ENCODE measurements around the gene ZNF846. TPM values are rescaled to one million over a fixed set of nuclear protein-coding genes. Genes with fewer than 3 reads are reported as not detected.

The ZNF846 gene
- 1 to 10 TPM; 2.8 to 4.6 (median 4.0) TPM for total RNA-seq
- long read RNA-seq, partial matches to known transcripts = 0 of 1 reads
- long read RNA-seq, other reads (novel, unspliced or antisense) = 1 of 1 reads

GRCh38 chr19:9768175-9769112 is at the start of gene ZNF846:
Gene ZNF846, minus strand, starts transcription at chr19:9768738. Its CDS starts 3,788 bp downstream, at chr19:9764950.
- under 1% methylated on average over 38 of the region's 65 CpGs for WGBS (ENCODE audit: insufficient coverage, low coverage, low lambda C conversion rate, missing lambda C conversion rate)
- no peak for TF ChIP-seq CTCF (IDR thresholded peaks at IDR 0.05)
- TF ChIP-seq POLR2A (IDR thresholded peaks at IDR 0.05) = peak; percentile 49
- intact Hi-C loops (cut with DNase I) = no loop called here
- peaks cover 0 to 13% (median 4%) of the 10 kb centered on the region in 4 donors for H3K4me1 ChIP-seq
- no peaks in the 10 kb centered on the region for H3K36me3 ChIP-seq
- H3K9me3 ChIP-seq = no peaks in the 10 kb centered on the region
- peak within 1 kb of the TSS; percentile 67 to 90 (median 77) for H3K4me3 ChIP-seq
- H3K27me3 ChIP-seq = no peaks in the 10 kb centered on the region
- peak within 1 kb of the TSS; percentile 82 to 87 (median 85) for H3K27ac ChIP-seq
- peak; percentile 99 to 100 (median 99) for ATAC-seq
- DNase-seq = peak; percentile 94 to 96 (median 96)

- DNase-seq (no peak), ATAC-seq (no peak)
- Histone ChIP-seq H3K4me1 (peaks cover 0 to 19% (median 3%) of the 10 kb centered on the region in 4 donors), H3K9me3 (no peaks in the 10 kb centered on the region), H3K27me3 (no peaks in the 10 kb centered on the region), H3K36me3 (peaks cover 0 to 8% (median 0%) of the 10 kb centered on the region in 4 donors), H3K4me3 (peak overlapping the region; percentile 95 to 100 (median 98)), H3K27ac (peak overlapping the region; percentile 54 to 82 (median 81))
- 22% methylated on average over 7 of the region's 39 CpGs for WGBS (ENCODE audit: insufficient coverage, low coverage, low lambda C conversion rate, missing lambda C conversion rate)
- TF ChIP-seq POLR2A (IDR thresholded peaks at IDR 0.05) = no peak
- TF ChIP-seq CTCF (IDR thresholded peaks at IDR 0.05) = no peak
- intact Hi-C loops (cut with DNase I) = no loop called here
Measured at GRCh38 chr19:9818175-9818733, 49.7 kb upstream of the ZNF846 start.

DNA sequence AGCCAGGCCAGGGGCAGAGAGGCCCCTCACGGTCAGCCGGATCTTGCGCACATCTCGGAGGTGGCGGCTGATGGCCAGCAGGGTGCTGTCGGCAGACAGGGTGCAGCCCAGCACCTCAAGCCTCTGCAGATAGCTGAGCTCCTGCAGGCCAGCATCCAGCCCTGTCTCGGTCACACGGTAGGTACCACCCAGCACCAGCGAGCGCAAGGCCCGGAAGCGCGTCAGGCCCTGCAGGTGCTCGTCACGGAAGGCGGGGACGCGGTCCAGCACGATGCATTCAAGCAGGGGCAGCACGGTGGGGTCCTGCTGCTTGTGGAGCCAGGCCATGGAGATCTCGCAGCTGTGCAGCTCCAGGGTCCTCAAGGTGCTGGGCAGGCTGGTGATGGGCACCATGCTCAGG is 42.6 kb upstream of the ZNF846 start:
- intact Hi-C loops (cut with DNase I) = no loop called here
- H3K27me3 ChIP-seq = no peaks in the 10 kb centered on the region
- no peak overlapping the region for H3K4me3 ChIP-seq
- TF ChIP-seq POLR2A (IDR thresholded peaks at IDR 0.05) (no peak), CTCF (IDR thresholded peaks at IDR 0.05) (no peak)
- H3K36me3 ChIP-seq = peaks cover 0 to 46% (median 12%) of the 10 kb centered on the region in 4 donors
- ATAC-seq = peak in 1 of 4 donors; percentile 32
- DNase-seq = no peak
- H3K9me3 ChIP-seq = no peaks in the 10 kb centered on the region
- WGBS (ENCODE audit: insufficient coverage, low coverage, low lambda C conversion rate, missing lambda C conversion rate) = no CpG with 5 or more reads among the region's 21 CpGs
- H3K27ac ChIP-seq = no peak overlapping the region
- peaks cover 0 to 4% (median 0%) of the 10 kb centered on the region in 4 donors for H3K4me1 ChIP-seq

DNA sequence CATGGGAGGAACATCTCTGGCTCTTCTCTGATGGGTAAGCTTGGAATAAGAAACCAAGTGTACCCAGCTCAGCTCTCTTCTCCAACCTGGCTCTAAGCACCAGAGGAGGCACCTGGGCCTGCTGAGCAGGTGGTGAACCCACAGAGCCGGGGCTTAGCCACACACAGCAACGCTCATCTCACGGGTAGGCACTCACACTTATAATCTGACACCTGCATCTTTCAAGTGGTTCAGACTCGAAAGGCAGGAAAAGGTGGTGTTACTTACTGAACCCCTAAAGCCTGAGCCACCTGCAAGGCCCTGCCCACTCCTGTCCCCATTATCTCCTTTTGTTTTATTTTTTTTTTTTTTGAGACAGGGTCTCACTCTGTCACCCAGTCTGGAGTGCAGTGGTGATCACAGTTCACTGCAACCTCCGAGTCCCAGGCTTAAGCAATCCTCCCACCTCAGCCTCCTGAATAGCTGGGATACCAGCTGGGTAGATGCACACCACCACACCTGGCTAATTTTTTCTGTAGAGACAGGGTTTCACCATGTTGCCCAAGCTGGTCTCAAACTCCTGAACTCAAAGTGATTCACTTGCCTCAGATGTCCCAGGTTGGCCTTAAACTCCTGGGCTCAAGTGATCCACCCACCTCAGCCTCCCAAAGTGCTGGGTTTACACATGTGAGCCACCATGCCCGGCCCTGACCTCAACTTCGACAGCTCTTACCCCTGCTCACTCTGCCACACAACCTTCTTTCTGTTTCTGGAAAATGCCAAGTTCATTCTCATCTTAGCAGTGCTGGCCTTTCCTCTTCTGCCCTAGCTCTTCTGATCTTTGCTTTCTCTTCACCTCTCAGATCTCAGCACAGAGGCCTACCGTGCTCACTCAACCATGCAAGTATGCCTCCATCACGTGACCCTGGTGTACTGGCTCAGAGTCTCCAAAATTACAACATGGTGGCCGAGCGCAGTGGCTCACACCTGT is 40.6 kb upstream of the ZNF846 start:
- TF ChIP-seq CTCF (IDR thresholded peaks at IDR 0.05) = no peak
- no peak for TF ChIP-seq POLR2A (IDR thresholded peaks at IDR 0.05)
- H3K36me3 ChIP-seq = peaks cover 0 to 46% (median 12%) of the 10 kb centered on the region in 4 donors
- H3K27ac ChIP-seq = no peak overlapping the region

More for the DNA sequence above, 40.6 kb upstream of the ZNF846 start:
- ATAC-seq (peak in 2 of 4 donors; percentile 32 to 38), DNase-seq (no peak)
- intact Hi-C loops (cut with DNase I) = no loop called here
- Histone ChIP-seq H3K27me3 (no peaks in the 10 kb centered on the region), H3K4me1 (no peaks in the 10 kb centered on the region), H3K9me3 (no peaks in the 10 kb centered on the region), H3K4me3 (no peak overlapping the region)
- WGBS (ENCODE audit: insufficient coverage, low coverage, low lambda C conversion rate, missing lambda C conversion rate) = 80% methylated on average over 8 of the region's 11 CpGs

Measured in right lobe of liver (tissue), 6 donors.